MM.1S (cell line): ENCODE measurements around the gene SIL1.

Experiments used
- DNase-seq: peaks from one replicate; pipeline ENCODE4 v3.0.0-alpha.2; 2015
- H2AFZ ChIP-seq: fragments of 300-600 bp; sonication (generic); 2 replicates; pipeline ENCODE4 v1.6.0; 2016; ENCODE audit warnings: antibody characterized with exemption, low read length
- H3F3A ChIP-seq: fragments of 300-600 bp; sonication (generic); 2 replicates; pipeline ENCODE4 v1.6.1; 2016; ENCODE audit warnings: mild to moderate bottlenecking, antibody characterized with exemption, low read length, moderate library complexity, mixed read lengths; ENCODE audit not compliant: insufficient read depth
- H3K27ac ChIP-seq: fragments of 300-600 bp; sonication (generic); 2 replicates; pipeline ENCODE4 v1.5.1; 2016; ENCODE audit warnings: mild to moderate bottlenecking, low read length
- H3K27me3 ChIP-seq: fragments of 300-600 bp; sonication (generic); replicated peaks from 2 replicates; pipeline ENCODE4 v1.6.0; 2016; ENCODE audit warnings: low read length; ENCODE audit not compliant: insufficient read depth
- H3K36me3 ChIP-seq: fragments of 300-600 bp; sonication (generic); replicated peaks from 2 replicates; pipeline ENCODE4 v1.6.1; 2016; ENCODE audit warnings: mild to moderate bottlenecking, low read length, mixed read lengths; ENCODE audit not compliant: insufficient read depth
- H3K4me1 ChIP-seq: fragments of 300-600 bp; sonication (generic); 2 replicates; pipeline ENCODE4 v1.6.1; 2016; ENCODE audit warnings: low read length, mixed read lengths
- H3K4me2 ChIP-seq: fragments of 300-600 bp; sonication (generic); 2 replicates; pipeline ENCODE4 v1.6.0; 2016; ENCODE audit warnings: low read depth, low read length
- H3K4me3 ChIP-seq: fragments of 300-600 bp; sonication (generic); 2 replicates; pipeline ENCODE4 v1.5.1; 2016; ENCODE audit warnings: low read length, mixed read lengths
- H3K79me2 ChIP-seq: fragments of 300-600 bp; sonication (generic); 2 replicates; pipeline ENCODE4 v1.6.1; 2016; ENCODE audit warnings: mixed run types, low read length, mixed read lengths
- H3K9ac ChIP-seq: fragments of 300-600 bp; sonication (generic); 2 replicates; pipeline ENCODE4 v1.6.1; 2016; ENCODE audit warnings: low read length, mixed read lengths
- H3K9me2 ChIP-seq: fragments of 300-600 bp; sonication (generic); replicated peaks from 2 replicates; pipeline ENCODE4 v1.6.1; 2016; ENCODE audit warnings: mild to moderate bottlenecking, low read length, mixed read lengths; ENCODE audit not compliant: insufficient read depth
- H3K9me3 ChIP-seq: fragments of 300-600 bp; sonication (generic); replicated peaks from 2 replicates; pipeline ENCODE4 v1.6.1; 2016; ENCODE audit warnings: mild to moderate bottlenecking, low read length, mixed read lengths; ENCODE audit not compliant: insufficient read depth
- H4K20me1 ChIP-seq: fragments of 300-600 bp; sonication (generic); 2 replicates; pipeline ENCODE4 v1.6.1; 2016; ENCODE audit warnings: mild to moderate bottlenecking, low read length, moderate library complexity, mixed read lengths; ENCODE audit not compliant: insufficient read depth
- CTCF ChIP-seq: fragments of 300-600 bp; sonication (generic); IDR thresholded peaks from 2 replicates; pipeline ENCODE4 v1.5.1; 2016; ENCODE audit warnings: antibody characterized with exemption, low read length, mixed read lengths
- EZH2 ChIP-seq: fragments of 300-600 bp; sonication (generic); optimal IDR thresholded peaks from 2 replicates; pipeline ENCODE3; 2017; ENCODE audit warnings: low read depth, mild to moderate bottlenecking, antibody characterized with exemption, low read length, mixed read lengths
- EZH2phosphoT487 ChIP-seq: fragments of 300-600 bp; sonication (generic); IDR thresholded peaks from 2 replicates; pipeline ENCODE4 v1.6.1; 2018; ENCODE audit warnings: antibody characterized with exemption, low read length

SIL1 gene

GRCh38 chr5:139197710-139198669 is at the start of gene SIL1:
TSS of gene SIL1 (minus strand) at chr5:139198368. CDS start at chr5:139127843, 70,525 bp downstream.
- Histone ChIP-seq H3K4me1 (peaks cover 7% of the 10 kb centered on the region), H2AFZ (peak within 1 kb of the TSS; percentile 65), H3K9me3 (no peaks in the 10 kb centered on the region), H4K20me1 (no peaks in the 10 kb centered on the region), H3K9ac (peak within 1 kb of the TSS; percentile 95), H3K9me2 (no peaks in the 10 kb centered on the region), H3K79me2 (peaks cover 12% of the 10 kb centered on the region), H3K4me2 (peak within 1 kb of the TSS; percentile 84), H3F3A (no peaks in the 10 kb centered on the region), H3K27ac (peak within 1 kb of the TSS; percentile 46; the same call in 1 of the 2 replicates), H3K4me3 (peak within 1 kb of the TSS; percentile 69), H3K27me3 (no peaks in the 10 kb centered on the region), H3K36me3 (no peaks in the 10 kb centered on the region)
- TF ChIP-seq EZH2, result no peak
- no peak for TF ChIP-seq EZH2phosphoT487
- no peak for TF ChIP-seq CTCF
- peak; percentile 96 for DNase-seq

- H2AFZ ChIP-seq, result no peak overlapping the region
- H3K9ac ChIP-seq, result no peak overlapping the region
- no peak overlapping the region for H3K4me2 ChIP-seq
- no peaks in the 10 kb centered on the region for H3K4me1 ChIP-seq
- H3K27me3 ChIP-seq, result no peaks in the 10 kb centered on the region
- no peak overlapping the region for H3K27ac ChIP-seq
- DNase-seq, result no peak
- TF ChIP-seq EZH2phosphoT487 (no peak), EZH2 (no peak), CTCF (no peak)
- H3K79me2 ChIP-seq, result no peaks in the 10 kb centered on the region
- no peaks in the 10 kb centered on the region for H4K20me1 ChIP-seq
- no peaks in the 10 kb centered on the region for H3K9me2 ChIP-seq
- no peaks in the 10 kb centered on the region for H3K9me3 ChIP-seq
- no peak overlapping the region for H3K4me3 ChIP-seq
- no peaks in the 10 kb centered on the region for H3K36me3 ChIP-seq
- no peaks in the 10 kb centered on the region for H3F3A ChIP-seq
Observed at GRCh38 chr5:139246394-139246793, 48.2 kb upstream of the SIL1 start.

GRCh38 chr5:139245637-139246339 is 47.6 kb upstream of the SIL1 start:
- no peak overlapping the region for H2AFZ ChIP-seq
- no peak for DNase-seq
- no peaks in the 10 kb centered on the region for H3F3A ChIP-seq
- no peaks in the 10 kb centered on the region for H4K20me1 ChIP-seq
- TF ChIP-seq EZH2phosphoT487 (no peak), CTCF (no peak), EZH2 (no peak)
- no peak overlapping the region for H3K9ac ChIP-seq
- no peak overlapping the region for H3K27ac ChIP-seq
- no peaks in the 10 kb centered on the region for H3K27me3 ChIP-seq
- H3K9me2 ChIP-seq, result no peaks in the 10 kb centered on the region
- H3K4me3 ChIP-seq, result no peak overlapping the region
- H3K36me3 ChIP-seq, result no peaks in the 10 kb centered on the region
- no peak overlapping the region for H3K4me2 ChIP-seq
- no peaks in the 10 kb centered on the region for H3K79me2 ChIP-seq
- no peaks in the 10 kb centered on the region for H3K9me3 ChIP-seq
- H3K4me1 ChIP-seq, result no peaks in the 10 kb centered on the region
